ENCODE data around the gene TACC2. TPM values are rescaled to one million over a fixed set of nuclear protein-coding genes. Genes with fewer than 3 reads are reported as not detected.

TACC2 gene
- total RNA-seq, 1 donor from 2014 or later, result 37.6 TPM

GRCh38 chr10:122186816-122187810 is 198.2 kb downstream of the TACC2 start:
- Histone ChIP-seq H3K9me3 (ENCODE audit: control insufficient read depth in 3 of 3, low read length in 3 of 3) (no peaks in the 10 kb centered on the region), H3K4me1 (ENCODE audit: control insufficient read depth in 3 of 3, insufficient read depth in 3 of 3, low read length in 3 of 3) (peaks cover 33 to 53% (median 42%) of the 10 kb centered on the region in 3 donors), H3K27ac (ENCODE audit: low read depth, low read length) (peak overlapping the region; percentile 15), H3K36me3 (ENCODE audit: control insufficient read depth in 3 of 3, insufficient read depth in 3 of 3, low read length in 3 of 3) (peaks cover 0 to 2% (median 0%) of the 10 kb centered on the region in 3 donors), H3K27me3 (ENCODE audit: control insufficient read depth in 3 of 3, insufficient read depth in 3 of 3, low read length in 3 of 3) (no peaks in the 10 kb centered on the region), H3K4me3 (ENCODE audit: low read length in 3 of 3) (no peak overlapping the region), H3K9ac (ENCODE audit: low read depth in 1 of 3, low read length in 3 of 3) (peak overlapping the region in 2 of 3 donors; percentile 15 to 40)

GRCh38 chr10:122188706-122189105 is 199.7 kb downstream of the TACC2 start:
- peaks cover 27 to 45% (median 33%) of the 10 kb centered on the region in 3 donors for H3K4me1 ChIP-seq (ENCODE audit: control insufficient read depth in 3 of 3, insufficient read depth in 3 of 3, low read length in 3 of 3)
- peaks cover 0 to 3% (median 0%) of the 10 kb centered on the region in 3 donors for H3K36me3 ChIP-seq (ENCODE audit: control insufficient read depth in 3 of 3, insufficient read depth in 3 of 3, low read length in 3 of 3)
- no peak overlapping the region for H3K27ac ChIP-seq (ENCODE audit: low read depth, low read length)
- H3K9me3 ChIP-seq (ENCODE audit: control insufficient read depth in 3 of 3, low read length in 3 of 3), result no peaks in the 10 kb centered on the region
- H3K4me3 ChIP-seq (ENCODE audit: low read length in 3 of 3), result peak overlapping the region in 1 of 3 donors; percentile 6
- no peak overlapping the region for H3K9ac ChIP-seq (ENCODE audit: low read depth in 1 of 3, low read length in 3 of 3)
- H3K27me3 ChIP-seq (ENCODE audit: control insufficient read depth in 3 of 3, insufficient read depth in 3 of 3, low read length in 3 of 3), result no peaks in the 10 kb centered on the region

GRCh38 chr10:122189185-122189584 is 200.2 kb downstream of the TACC2 start:
- H3K36me3 ChIP-seq (ENCODE audit: control insufficient read depth in 3 of 3, insufficient read depth in 3 of 3, low read length in 3 of 3), result peaks cover 0 to 4% (median 0%) of the 10 kb centered on the region in 3 donors
- H3K9me3 ChIP-seq (ENCODE audit: control insufficient read depth in 3 of 3, low read length in 3 of 3), result no peaks in the 10 kb centered on the region
- H3K9ac ChIP-seq (ENCODE audit: low read depth in 1 of 3, low read length in 3 of 3), result no peak overlapping the region
- no peak overlapping the region for H3K4me3 ChIP-seq (ENCODE audit: low read length in 3 of 3)
- peaks cover 23 to 43% (median 32%) of the 10 kb centered on the region in 3 donors for H3K4me1 ChIP-seq (ENCODE audit: control insufficient read depth in 3 of 3, insufficient read depth in 3 of 3, low read length in 3 of 3)
- H3K27ac ChIP-seq (ENCODE audit: low read depth, low read length), result no peak overlapping the region
- H3K27me3 ChIP-seq (ENCODE audit: control insufficient read depth in 3 of 3, insufficient read depth in 3 of 3, low read length in 3 of 3), result no peaks in the 10 kb centered on the region

- H3K36me3 ChIP-seq (ENCODE audit: control insufficient read depth in 3 of 3, insufficient read depth in 3 of 3, low read length in 3 of 3), result peaks cover 2 to 13% (median 6%) of the 10 kb centered on the region in 3 donors
- H3K27ac ChIP-seq (ENCODE audit: low read depth, low read length), result no peak overlapping the region
- H3K4me3 ChIP-seq (ENCODE audit: low read length in 3 of 3), result no peak overlapping the region
- H3K9ac ChIP-seq (ENCODE audit: low read depth in 1 of 3, low read length in 3 of 3), result no peak overlapping the region
- H3K4me1 ChIP-seq (ENCODE audit: control insufficient read depth in 3 of 3, insufficient read depth in 3 of 3, low read length in 3 of 3), result peaks cover 20 to 43% (median 32%) of the 10 kb centered on the region in 3 donors
- no peaks in the 10 kb centered on the region for H3K27me3 ChIP-seq (ENCODE audit: control insufficient read depth in 3 of 3, insufficient read depth in 3 of 3, low read length in 3 of 3)
- H3K9me3 ChIP-seq (ENCODE audit: control insufficient read depth in 3 of 3, low read length in 3 of 3), result no peaks in the 10 kb centered on the region
Observed at GRCh38 chr10:122190176-122190943, 201.4 kb downstream of the TACC2 start.

- Histone ChIP-seq H3K9ac (ENCODE audit: low read depth in 1 of 3, low read length in 3 of 3) (no peak overlapping the region), H3K27ac (ENCODE audit: low read depth, low read length) (no peak overlapping the region)
Observed at GRCh38 chr10:122191936-122192541, 203.1 kb downstream of the TACC2 start.

GRCh38 chr10:122194251-122194650 is 205.3 kb downstream of the TACC2 start:
- Histone ChIP-seq H3K4me3 (ENCODE audit: low read length in 3 of 3) (no peak overlapping the region), H3K9me3 (ENCODE audit: control insufficient read depth in 3 of 3, low read length in 3 of 3) (no peaks in the 10 kb centered on the region), H3K27me3 (ENCODE audit: control insufficient read depth in 3 of 3, insufficient read depth in 3 of 3, low read length in 3 of 3) (no peaks in the 10 kb centered on the region), H3K36me3 (ENCODE audit: control insufficient read depth in 3 of 3, insufficient read depth in 3 of 3, low read length in 3 of 3) (peaks cover 14 to 37% (median 29%) of the 10 kb centered on the region in 3 donors), H3K27ac (ENCODE audit: low read depth, low read length) (no peak overlapping the region), H3K4me1 (ENCODE audit: control insufficient read depth in 3 of 3, insufficient read depth in 3 of 3, low read length in 3 of 3) (peaks cover 10 to 32% (median 16%) of the 10 kb centered on the region in 3 donors), H3K9ac (ENCODE audit: low read depth in 1 of 3, low read length in 3 of 3) (no peak overlapping the region)

More at GRCh38 chr10:122191936-122192541, 203.1 kb downstream of the TACC2 start:
- Histone ChIP-seq H3K4me3 (ENCODE audit: low read length in 3 of 3) (no peak overlapping the region), H3K27me3 (ENCODE audit: control insufficient read depth in 3 of 3, insufficient read depth in 3 of 3, low read length in 3 of 3) (no peaks in the 10 kb centered on the region), H3K36me3 (ENCODE audit: control insufficient read depth in 3 of 3, insufficient read depth in 3 of 3, low read length in 3 of 3) (peaks cover 11 to 23% (median 16%) of the 10 kb centered on the region in 3 donors), H3K9me3 (ENCODE audit: control insufficient read depth in 3 of 3, low read length in 3 of 3) (no peaks in the 10 kb centered on the region), H3K4me1 (ENCODE audit: control insufficient read depth in 3 of 3, insufficient read depth in 3 of 3, low read length in 3 of 3) (peaks cover 16 to 42% (median 27%) of the 10 kb centered on the region in 3 donors)

GRCh38 chr10:122196218-122196617 is 207.3 kb downstream of the TACC2 start:
- Histone ChIP-seq H3K27me3 (ENCODE audit: control insufficient read depth in 3 of 3, insufficient read depth in 3 of 3, low read length in 3 of 3) (no peaks in the 10 kb centered on the region), H3K4me1 (ENCODE audit: control insufficient read depth in 3 of 3, insufficient read depth in 3 of 3, low read length in 3 of 3) (peaks cover 8 to 27% (median 18%) of the 10 kb centered on the region in 3 donors), H3K27ac (ENCODE audit: low read depth, low read length) (no peak overlapping the region), H3K36me3 (ENCODE audit: control insufficient read depth in 3 of 3, insufficient read depth in 3 of 3, low read length in 3 of 3) (peaks cover 23 to 47% (median 39%) of the 10 kb centered on the region in 3 donors), H3K9ac (ENCODE audit: low read depth in 1 of 3, low read length in 3 of 3) (no peak overlapping the region), H3K9me3 (ENCODE audit: control insufficient read depth in 3 of 3, low read length in 3 of 3) (no peaks in the 10 kb centered on the region), H3K4me3 (ENCODE audit: low read length in 3 of 3) (no peak overlapping the region)

- Histone ChIP-seq H3K36me3 (ENCODE audit: control insufficient read depth in 3 of 3, insufficient read depth in 3 of 3, low read length in 3 of 3) (peaks cover 28 to 49% (median 44%) of the 10 kb centered on the region in 3 donors), H3K9ac (ENCODE audit: low read depth in 1 of 3, low read length in 3 of 3) (peak overlapping the region in 1 of 3 donors; percentile 3), H3K9me3 (ENCODE audit: control insufficient read depth in 3 of 3, low read length in 3 of 3) (no peaks in the 10 kb centered on the region), H3K4me3 (ENCODE audit: low read length in 3 of 3) (no peak overlapping the region), H3K4me1 (ENCODE audit: control insufficient read depth in 3 of 3, insufficient read depth in 3 of 3, low read length in 3 of 3) (peaks cover 8 to 20% (median 12%) of the 10 kb centered on the region in 3 donors), H3K27me3 (ENCODE audit: control insufficient read depth in 3 of 3, insufficient read depth in 3 of 3, low read length in 3 of 3) (no peaks in the 10 kb centered on the region), H3K27ac (ENCODE audit: low read depth, low read length) (no peak overlapping the region)
Observed at GRCh38 chr10:122197611-122198222, 208.8 kb downstream of the TACC2 start.

GRCh38 chr10:122198631-122199030 is 209.7 kb downstream of the TACC2 start:
- Histone ChIP-seq H3K9me3 (ENCODE audit: control insufficient read depth in 3 of 3, low read length in 3 of 3) (no peaks in the 10 kb centered on the region), H3K27me3 (ENCODE audit: control insufficient read depth in 3 of 3, insufficient read depth in 3 of 3, low read length in 3 of 3) (no peaks in the 10 kb centered on the region), H3K4me3 (ENCODE audit: low read length in 3 of 3) (no peak overlapping the region), H3K9ac (ENCODE audit: low read depth in 1 of 3, low read length in 3 of 3) (peak overlapping the region in 1 of 3 donors; percentile 33), H3K4me1 (ENCODE audit: control insufficient read depth in 3 of 3, insufficient read depth in 3 of 3, low read length in 3 of 3) (peaks cover 8 to 19% (median 12%) of the 10 kb centered on the region in 3 donors), H3K36me3 (ENCODE audit: control insufficient read depth in 3 of 3, insufficient read depth in 3 of 3, low read length in 3 of 3) (peaks cover 28 to 49% (median 44%) of the 10 kb centered on the region in 3 donors), H3K27ac (ENCODE audit: low read depth, low read length) (no peak overlapping the region)
